GM23338 (cell line): Measurements from ENCODE around the gene IQCM. TPM values are rescaled to one million over a fixed set of nuclear protein-coding genes. Genes with fewer than 3 reads are reported as not detected.

ENCODE experiments used
- ATAC-seq: fragments of 200-7000 bp; cut with Tn5 transposase; 3 replicates; pipeline ENCODE4 v1.9.1; 2020
- DNase-seq: peaks from one replicate; pipeline ENCODE4 v3.0.0-alpha.2; 2015; ENCODE audit warnings: low spot score
- H2AFZ ChIP-seq: fragments of 200-600 bp; sonication (generic); 2 replicates; pipeline ENCODE4 v1.8.0; 2016; ENCODE audit warnings: antibody characterized with exemption, mild to moderate bottlenecking, moderate library complexity
- H3F3A ChIP-seq: fragments of 200-600 bp; sonication (generic); replicated peaks from 2 replicates; pipeline ENCODE4 v1.8.0; 2017; ENCODE audit warnings: antibody characterized with exemption, mixed run types, low read depth
- H3K27ac ChIP-seq: fragments of 200-600 bp; sonication (generic); 2 replicates; pipeline ENCODE4 v1.6.1; 2016; ENCODE audit warnings: low read depth
- H3K27me3 ChIP-seq: fragments of 200-600 bp; sonication (generic); 2 replicates; pipeline ENCODE4 v1.8.0; 2016; ENCODE audit warnings: mild to moderate bottlenecking, mixed run types, moderate library complexity; ENCODE audit not compliant: insufficient read depth
- H3K36me3 ChIP-seq: fragments of 200-600 bp; sonication (generic); 2 replicates; pipeline ENCODE4 v1.8.0; 2016; ENCODE audit warnings: mild to moderate bottlenecking; ENCODE audit not compliant: insufficient read depth
- H3K4me1 ChIP-seq: fragments of 200-600 bp; sonication (generic); 2 replicates; pipeline ENCODE4 v1.8.0; 2016; ENCODE audit warnings: mild to moderate bottlenecking, moderate library complexity; ENCODE audit not compliant: insufficient read depth
- H3K4me2 ChIP-seq: fragments of 200-600 bp; sonication (generic); 2 replicates; pipeline ENCODE4 v1.7.1; 2017; ENCODE audit warnings: mixed run types
- H3K4me3 ChIP-seq: fragments of 200-600 bp; sonication (generic); 2 replicates; pipeline ENCODE4 v1.6.1; 2016; ENCODE audit warnings: mixed run types
- H3K79me2 ChIP-seq: fragments of 200-600 bp; sonication (generic); replicated peaks from 2 replicates; pipeline ENCODE4 v1.8.0; 2017; ENCODE audit warnings: mild to moderate bottlenecking; ENCODE audit not compliant: insufficient read depth
- H3K9me2 ChIP-seq: fragments of 200-600 bp; sonication (generic); 2 replicates; pipeline ENCODE4 v1.8.0; 2017; ENCODE audit not compliant: insufficient read depth
- H4K20me1 ChIP-seq: fragments of 200-600 bp; sonication (generic); replicated peaks from 2 replicates; pipeline ENCODE4 v1.8.0; 2017; ENCODE audit warnings: mild to moderate bottlenecking; ENCODE audit not compliant: insufficient read depth
- H3K27ac Mint-ChIP-seq: 2 replicates; pipeline ENCODE4 v1.8.0; 2020; ENCODE audit warnings: inconsistent platforms, mild to moderate bottlenecking, moderate library complexity, mixed read lengths
- H3K27me3 Mint-ChIP-seq: 3 replicates; pipeline ENCODE4 v1.8.0; 2022; ENCODE audit warnings: low read depth, mild to moderate bottlenecking, moderate library complexity, mixed read lengths, inconsistent platforms; ENCODE audit not compliant: insufficient read depth, poor library complexity
- H3K36me3 Mint-ChIP-seq: 3 replicates; pipeline ENCODE4 v1.8.0; 2021; ENCODE audit warnings: low read depth, mild to moderate bottlenecking, inconsistent platforms, moderate library complexity, mixed read lengths
- H3K4me1 Mint-ChIP-seq: 3 replicates; pipeline ENCODE4 v1.8.0; 2020; ENCODE audit warnings: mild to moderate bottlenecking, inconsistent platforms, mixed read lengths
- H3K4me3 Mint-ChIP-seq: 3 replicates; pipeline ENCODE4 v1.8.0; 2021; ENCODE audit warnings: moderate library complexity, mild to moderate bottlenecking, inconsistent platforms, mixed read lengths
- H3K9me3 Mint-ChIP-seq: 3 replicates; pipeline ENCODE4 v1.8.0; 2020; ENCODE audit warnings: moderate library complexity, mild to moderate bottlenecking, inconsistent platforms, mixed read lengths
- CREB1 ChIP-seq: fragments of 250-450 bp; sonication (Bioruptor Pico); IDR thresholded peaks from 2 replicates; pipeline ENCODE4 v1.5.0; 2020; ENCODE audit warnings: low read depth, mild to moderate bottlenecking, moderate library complexity
- CTCF ChIP-seq, 2 experiments: fragments of 200-600 bp in 1 of 2; sonication (generic) in 1 of 2; conservative IDR thresholded peaks; 2 replicates each; pipeline versions ENCODE4 v1.5.1 to v1.6.1; 2016 to 2017; ENCODE audit warnings: antibody characterized with exemption in 2 of 2, low read depth in 2 of 2, mild to moderate bottlenecking in 2 of 2, moderate library complexity in 1 of 2
- ETS1 ChIP-seq: IDR thresholded peaks from 2 replicates; pipeline ENCODE4 v1.6.1; 2016; ENCODE audit warnings: antibody characterized with exemption
- EZH2phosphoT487 ChIP-seq: fragments of 200-600 bp; sonication (generic); IDR thresholded peaks from one replicate; pipeline ENCODE4 v1.8.1; 2018; ENCODE audit warnings: antibody characterized with exemption; ENCODE audit not compliant: unreplicated experiment
- JUNB ChIP-seq: IDR thresholded peaks from one replicate; pipeline ENCODE4 v1.6.1; 2016; ENCODE audit warnings: antibody characterized with exemption; ENCODE audit not compliant: unreplicated experiment
- POLR2AphosphoS5 ChIP-seq: IDR thresholded peaks from 2 replicates; pipeline ENCODE4 v1.6.1; 2016; ENCODE audit warnings: antibody characterized with exemption, low read depth
- REST ChIP-seq: IDR thresholded peaks from one replicate; pipeline ENCODE4 v1.6.1; 2018; ENCODE audit warnings: antibody characterized with exemption; ENCODE audit not compliant: unreplicated experiment
- STAT1 ChIP-seq: IDR thresholded peaks from one replicate; pipeline ENCODE4 v1.6.1; 2016; ENCODE audit warnings: antibody characterized with exemption; ENCODE audit not compliant: unreplicated experiment
- ZNF114 ChIP-seq: fragments of 250-450 bp; sonication (Bioruptor Pico); IDR thresholded peaks from 2 replicates; pipeline ENCODE4 v1.5.0; 2020; ENCODE audit warnings: mild to moderate bottlenecking, moderate library complexity
- ZNF331 ChIP-seq: fragments of 250-450 bp; sonication (Bioruptor Pico); IDR thresholded peaks from 2 replicates; pipeline ENCODE4 v1.5.0; 2020; ENCODE audit warnings: low read depth, mild to moderate bottlenecking, moderate library complexity
- polyA plus RNA-seq: library from polyadenylated mRNA; unstranded; fragments of >200 nt; fragmentation: Nextera tagmentation; extraction: Ambion mirVana; gene quantifications from 2 replicates; pipeline ENCODE4 v1.2.1, GENCODE V29; 2016
- total RNA-seq: library from RNA; depleted of rRNA; stranded (reverse); fragments of >200 nt; shearing (Covaris generic); gene quantifications from 2 replicates; pipeline ENCODE4 v1.2.3, GENCODE V29; 2014

IQCM gene
- total and polyA plus RNA-seq, 2 experiments from 2014 or later: not detected

- TF ChIP-seq REST (no peak), CTCF (conservative IDR thresholded peaks at IDR 0.05; ENCODE audit: low read depth in 2 of 2) (no peak), ZNF114 (CRISPR knock-in tag) (no peak), ZNF331 (no peak), CREB1 (CRISPR knock-in tag) (no peak), ETS1 (no peak), POLR2AphosphoS5 (no peak), EZH2phosphoT487 (no peak)
Observed at GRCh38 chr4:149595500-149595899, 220.1 kb downstream of the IQCM start (continued).

DNA sequence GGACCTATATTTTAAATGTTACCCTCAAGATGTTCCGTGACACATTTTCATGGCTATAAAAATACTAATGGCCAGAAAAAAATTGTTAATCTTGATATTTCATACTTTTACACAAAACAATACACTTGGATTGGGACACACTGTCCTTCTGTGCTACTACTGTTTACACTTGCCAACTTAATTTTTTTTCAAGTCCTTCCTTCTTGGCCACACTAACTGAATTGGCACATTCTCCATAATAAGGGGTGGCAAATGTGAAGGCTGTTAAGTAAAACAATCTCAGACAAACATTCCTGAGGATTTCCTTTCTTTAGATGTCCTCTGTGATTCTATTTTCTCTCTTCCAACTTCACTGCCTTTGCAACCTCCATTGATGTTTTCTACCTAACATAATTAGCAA, 225.8 kb downstream of the IQCM start:
- no peaks in the 10 kb centered on the region for H3F3A ChIP-seq
- no peak for DNase-seq
- H3K4me1 ChIP-seq: no peaks in the 10 kb centered on the region
- H3K9me2 ChIP-seq: 0 out of 2 replicates have a peak, but pooled peaks cover 4% of the 10 kb centered on the region
- H3K4me3 Mint-ChIP-seq: no peak overlapping the region
- no peak overlapping the region for H3K27ac ChIP-seq
- no peaks in the 10 kb centered on the region for H3K4me1 Mint-ChIP-seq
- H3K27ac Mint-ChIP-seq: no peak overlapping the region
- no peaks in the 10 kb centered on the region for H4K20me1 ChIP-seq
- H3K79me2 ChIP-seq: no peaks in the 10 kb centered on the region
- no peaks in the 10 kb centered on the region for H3K27me3 Mint-ChIP-seq
- H3K9me3 Mint-ChIP-seq: peaks cover 7% of the 10 kb centered on the region; the same call in 2 of the 3 replicates
- H3K27me3 ChIP-seq: no peaks in the 10 kb centered on the region
- no peaks in the 10 kb centered on the region for H3K36me3 Mint-ChIP-seq
- H2AFZ ChIP-seq: no peak overlapping the region
- no peak overlapping the region for H3K4me2 ChIP-seq
- no peaks in the 10 kb centered on the region for H3K36me3 ChIP-seq
- ATAC-seq: no peak
- no peak overlapping the region for H3K4me3 ChIP-seq
- TF ChIP-seq JUNB (no peak), REST (no peak), STAT1 (no peak), CREB1 (CRISPR knock-in tag) (no peak)
